SU-DHL-6 (cell line): ENCODE measurements around the gene PRDM7.

Experiments used
- H2AFZ ChIP-seq: fragments of 200-600 bp; sonication (generic); 2 replicates; pipeline ENCODE4 v1.6.1; 2014; ENCODE audit warnings: low read depth, mild to moderate bottlenecking, moderate library complexity, mixed read lengths, antibody characterized with exemption, low read length; ENCODE audit not compliant: severe bottlenecking
- H3F3A ChIP-seq: fragments of 200-600 bp; shearing (Covaris generic); 2 replicates; pipeline ENCODE4 v1.6.0; 2016; ENCODE audit warnings: antibody characterized with exemption, mild to moderate bottlenecking; ENCODE audit not compliant: insufficient read depth
- H3K27ac ChIP-seq: fragments of 200-600 bp; sonication (generic); 2 replicates; pipeline ENCODE4 v1.5.1; 2016; ENCODE audit warnings: low read depth, mild to moderate bottlenecking, low read length, moderate library complexity, mixed read lengths
- H3K27me3 ChIP-seq: fragments of 200-600 bp; sonication (generic), shearing (Covaris generic); 2 replicates; pipeline ENCODE4 v1.6.0; 2014; ENCODE audit warnings: mild to moderate bottlenecking, low read length
- H3K36me3 ChIP-seq: fragments of 200-600 bp; sonication (generic); 2 replicates; pipeline ENCODE4 v1.6.1; 2014; ENCODE audit warnings: mild to moderate bottlenecking, low read length, mixed read lengths
- H3K4me2 ChIP-seq: fragments of 300-600, 200-600 bp; shearing (Covaris generic), sonication (generic); 2 replicates; pipeline ENCODE4 v1.6.0; 2014; ENCODE audit warnings: low read length, low read depth, mild to moderate bottlenecking; ENCODE audit not compliant: poor library complexity, severe bottlenecking
- H3K4me3 ChIP-seq: fragments of 200-600 bp; sonication (generic); 2 replicates; pipeline ENCODE4 v1.5.1; 2014; ENCODE audit warnings: antibody characterized with exemption, low read length, mild to moderate bottlenecking, mixed read lengths; ENCODE audit not compliant: insufficient read depth, poor library complexity, severe bottlenecking
- H3K79me2 ChIP-seq: fragments of 200-600 bp; sonication (generic); 2 replicates; pipeline ENCODE4 v1.6.1; 2014; ENCODE audit warnings: mild to moderate bottlenecking, low read length, moderate library complexity; ENCODE audit not compliant: insufficient read depth
- H3K9ac ChIP-seq: fragments of 200-600 bp; sonication (generic); 2 replicates; pipeline ENCODE4 v1.7.0; 2014; ENCODE audit warnings: mild to moderate bottlenecking, low read length
- H3K9me2 ChIP-seq: fragments of 200-600 bp; sonication (generic); replicated peaks from 2 replicates; pipeline ENCODE4 v1.6.1; 2014; ENCODE audit warnings: low read length; ENCODE audit not compliant: insufficient read depth
- H3K9me3 ChIP-seq: fragments of 200-600 bp; sonication (generic); 2 replicates; pipeline ENCODE4 v1.6.1; 2014; ENCODE audit warnings: low read length, mixed read lengths; ENCODE audit not compliant: insufficient read depth
- H4K20me1 ChIP-seq: fragments of 200-600 bp; sonication (generic); 2 replicates; pipeline ENCODE4 v1.6.1; 2014; ENCODE audit warnings: low read depth, mild to moderate bottlenecking, antibody characterized with exemption, low read length, moderate library complexity, mixed read lengths
- CTCF ChIP-seq: fragments of 200-600 bp; sonication (generic); IDR thresholded peaks from one replicate; pipeline ENCODE4 v1.5.1; 2017; ENCODE audit warnings: antibody characterized with exemption, mild to moderate bottlenecking, low read length, moderate library complexity; ENCODE audit not compliant: insufficient read depth, poor library complexity, severe bottlenecking
- EZH2phosphoT487 ChIP-seq: fragments of 200-600 bp; sonication (generic), shearing (Covaris generic); conservative IDR thresholded peaks from 2 replicates; pipeline ENCODE4 v1.6.1; 2018; ENCODE audit warnings: mild to moderate bottlenecking, antibody characterized with exemption, low read length, moderate library complexity, mixed read lengths

The PRDM7 gene

GRCh38 chr16:90044111-90044551, 33.0 kb downstream of the PRDM7 start:
- no peaks in the 10 kb centered on the region for H3K9me3 ChIP-seq
- no peak overlapping the region for H3K9ac ChIP-seq
- H3F3A ChIP-seq = 0 out of 2 replicates have a peak, but pooled peaks cover 3% of the 10 kb centered on the region
- no peaks in the 10 kb centered on the region for H3K27me3 ChIP-seq
- no peak overlapping the region for H2AFZ ChIP-seq
- TF ChIP-seq CTCF (no peak), EZH2phosphoT487 (no peak)
- H3K79me2 ChIP-seq = no peaks in the 10 kb centered on the region
- no peaks in the 10 kb centered on the region for H3K36me3 ChIP-seq
- H3K4me2 ChIP-seq = no peak overlapping the region
- H3K9me2 ChIP-seq = no peaks in the 10 kb centered on the region
- no peaks in the 10 kb centered on the region for H4K20me1 ChIP-seq
- no peak overlapping the region for H3K4me3 ChIP-seq
- H3K27ac ChIP-seq = no peak overlapping the region

- no peak overlapping the region for H3K4me2 ChIP-seq
- H4K20me1 ChIP-seq = no peaks in the 10 kb centered on the region
- H3K27ac ChIP-seq = no peak overlapping the region
- no peak overlapping the region for H3K4me3 ChIP-seq
- H3K9me3 ChIP-seq = no peaks in the 10 kb centered on the region
- H2AFZ ChIP-seq = no peak overlapping the region
- H3K27me3 ChIP-seq = no peaks in the 10 kb centered on the region
- 0 out of 2 replicates have a peak, but pooled peaks cover 3% of the 10 kb centered on the region for H3F3A ChIP-seq
- H3K79me2 ChIP-seq = no peaks in the 10 kb centered on the region
- no peak overlapping the region for H3K9ac ChIP-seq
- H3K9me2 ChIP-seq = no peaks in the 10 kb centered on the region
- TF ChIP-seq EZH2phosphoT487 (no peak), CTCF (no peak)
- H3K36me3 ChIP-seq = no peaks in the 10 kb centered on the region
Observed at GRCh38 chr16:90043526-90043925, 33.6 kb downstream of the PRDM7 start.

DNA sequence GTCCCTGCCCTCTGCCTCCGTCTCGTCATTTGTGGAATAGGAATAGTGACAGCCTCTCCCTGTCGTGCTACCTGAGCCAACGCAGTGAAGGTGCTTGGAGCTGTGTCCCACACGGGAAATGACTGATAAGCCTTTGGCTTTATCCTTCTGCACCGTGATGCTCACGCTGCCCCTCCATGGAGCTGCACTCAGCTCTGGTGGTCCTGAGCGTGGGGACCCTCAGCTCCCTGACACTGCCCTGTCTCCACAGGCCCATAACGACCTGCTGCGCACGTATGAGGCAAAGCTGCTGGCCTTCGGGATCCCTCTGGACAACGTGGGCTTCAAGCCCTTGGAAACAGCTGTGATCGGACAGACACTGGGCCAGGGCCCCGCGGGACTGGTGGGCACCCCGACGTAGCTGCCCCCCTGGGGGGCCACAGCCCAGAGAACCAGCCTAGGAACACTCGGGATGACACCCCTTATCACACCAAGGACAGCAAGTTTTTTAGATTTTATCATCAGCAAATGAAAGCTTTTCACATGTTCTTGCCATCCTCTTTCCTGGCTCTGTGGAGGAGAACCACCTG, 34.1 kb downstream of the PRDM7 start:
- Histone ChIP-seq H3F3A (no peaks in the 10 kb centered on the region), H3K36me3 (no peaks in the 10 kb centered on the region), H3K9me3 (no peaks in the 10 kb centered on the region), H3K9ac (no peak overlapping the region), H3K4me3 (no peak overlapping the region), H4K20me1 (no peaks in the 10 kb centered on the region), H3K79me2 (no peaks in the 10 kb centered on the region), H3K9me2 (no peaks in the 10 kb centered on the region), H3K4me2 (no peak overlapping the region), H2AFZ (no peak overlapping the region), H3K27me3 (no peaks in the 10 kb centered on the region), H3K27ac (no peak overlapping the region)
- no peak for TF ChIP-seq CTCF
- no peak for TF ChIP-seq EZH2phosphoT487
